WTC11 (cell line): ENCODE data around the gene MYL9. TPM values are rescaled to one million over a fixed set of nuclear protein-coding genes. Genes with fewer than 3 reads are reported as not detected.

ENCODE experiments used
- ATAC-seq: fragments of 200-7000 bp; cut with Tn5 transposase; 2 replicates; pipeline ENCODE4 v1.10.0; 2021; ENCODE audit warnings: mild to moderate bottlenecking, moderate library complexity
- CTCF ChIA-PET: fragments of 300-600 bp; sonication (Branson Sonifier 250); formaldehyde crosslinking; loops from one replicate; lab custom pipeline; 2021; ENCODE audit warnings: antibody characterized with exemption; lab: Charles Lee
- POLR2A ChIA-PET: fragments of 350-600 bp; sonication (Branson Sonifier 250); formaldehyde crosslinking; loops from one replicate; lab custom pipeline; 2021; ENCODE audit warnings: antibody characterized with exemption; lab: Charles Lee
- DNase-seq: peaks from one replicate; pipeline ENCODE4 v3.0.0; 2021; ENCODE audit warnings: low spot score
- H3K27ac Mint-ChIP-seq: 2 replicates; pipeline ENCODE4 v1.8.0; 2021; ENCODE audit warnings: mixed read lengths
- H3K27me3 Mint-ChIP-seq: 2 replicates; pipeline ENCODE4 v1.8.0; 2021; ENCODE audit warnings: low read depth, mild to moderate bottlenecking, moderate library complexity, mixed read lengths
- H3K36me3 Mint-ChIP-seq: 2 replicates; pipeline ENCODE4 v1.8.0; 2021; ENCODE audit warnings: mixed read lengths
- H3K4me1 Mint-ChIP-seq: 2 replicates; pipeline ENCODE4 v1.8.0; 2022; ENCODE audit warnings: mixed read lengths
- H3K4me3 Mint-ChIP-seq: 2 replicates; pipeline ENCODE4 v1.8.0; 2021; ENCODE audit warnings: mild to moderate bottlenecking, moderate library complexity, mixed read lengths
- H3K9me3 Mint-ChIP-seq: 2 replicates; pipeline ENCODE4 v1.8.0; 2021; ENCODE audit warnings: mixed read lengths
- ATF1 ChIP-seq: sonication (generic); formaldehyde crosslinking; IDR thresholded peaks from 2 replicates; pipeline ENCODE4 v1.8.1; 2023; ENCODE audit warnings: mild to moderate bottlenecking, moderate library complexity, missing genetic modification reagents
- CREB1 ChIP-seq: sonication (generic); formaldehyde crosslinking; IDR thresholded peaks from 2 replicates; pipeline ENCODE4 v1.8.0; 2023; ENCODE audit warnings: mild to moderate bottlenecking, missing genetic modification reagents
- CREM ChIP-seq: sonication (generic); formaldehyde crosslinking; IDR thresholded peaks from 2 replicates; pipeline ENCODE4 v1.8.1; 2022; ENCODE audit warnings: mild to moderate bottlenecking, missing genetic modification reagents, moderate library complexity
- E2F1 ChIP-seq: sonication (generic); formaldehyde crosslinking; IDR thresholded peaks from 2 replicates; pipeline ENCODE4 v1.8.0; 2022; ENCODE audit warnings: mild to moderate bottlenecking, missing genetic modification reagents
- ESRRA ChIP-seq: sonication (generic); formaldehyde crosslinking; IDR thresholded peaks from 2 replicates; pipeline ENCODE4 v1.8.1; 2022; ENCODE audit warnings: mild to moderate bottlenecking, missing genetic modification reagents, borderline replicate concordance
- GTF2I ChIP-seq: fragments of 250-450 bp; sonication (Bioruptor Pico); conservative IDR thresholded peaks from 2 replicates; pipeline ENCODE4 v1.4.0; 2021; ENCODE audit warnings: mild to moderate bottlenecking
- JAZF1 ChIP-seq: fragments of 250-450 bp; sonication (Bioruptor Pico); IDR thresholded peaks from 2 replicates; pipeline ENCODE4 v1.9.0; 2021; ENCODE audit warnings: moderate library complexity, mild to moderate bottlenecking, inconsistent platforms
- MYBL2 ChIP-seq: sonication (generic); formaldehyde crosslinking; IDR thresholded peaks from 2 replicates; pipeline ENCODE4 v1.8.1; 2023; ENCODE audit warnings: mild to moderate bottlenecking, moderate library complexity, missing genetic modification reagents
- NR3C1 ChIP-seq: sonication (generic); formaldehyde crosslinking; conservative IDR thresholded peaks from 2 replicates; pipeline ENCODE4 v1.8.1; 2023; ENCODE audit warnings: low read depth, mild to moderate bottlenecking, missing genetic modification reagents
- SMAD3 ChIP-seq: sonication (generic); formaldehyde crosslinking; IDR thresholded peaks from 2 replicates; pipeline ENCODE4 v1.8.0; 2022; ENCODE audit warnings: missing genetic modification reagents, mild to moderate bottlenecking, borderline replicate concordance
- TCF7 ChIP-seq: sonication (generic); formaldehyde crosslinking; IDR thresholded peaks from 2 replicates; pipeline ENCODE4 v1.8.0; 2022; ENCODE audit warnings: mild to moderate bottlenecking, low read depth, missing genetic modification reagents, moderate library complexity
- TEAD4 ChIP-seq: sonication (generic); formaldehyde crosslinking; IDR thresholded peaks from 2 replicates; pipeline ENCODE4 v1.8.0; 2022; ENCODE audit warnings: mild to moderate bottlenecking, missing genetic modification reagents
- ZNF232 ChIP-seq: sonication (generic); formaldehyde crosslinking; IDR thresholded peaks from 2 replicates; pipeline ENCODE4 v1.8.0; 2022; ENCODE audit warnings: mild to moderate bottlenecking, missing genetic modification reagents
- ZNF263 ChIP-seq: sonication (generic); formaldehyde crosslinking; IDR thresholded peaks from 2 replicates; pipeline ENCODE4 v1.8.1; 2022; ENCODE audit warnings: low read depth, mild to moderate bottlenecking, moderate library complexity, missing genetic modification reagents
- ZNF396 ChIP-seq: fragments of 250-450 bp; sonication (Bioruptor Pico); IDR thresholded peaks from 2 replicates; pipeline ENCODE4 v1.8.0; 2021; ENCODE audit warnings: mild to moderate bottlenecking, moderate library complexity, borderline replicate concordance
- ZNF532 ChIP-seq: fragments of 250-450 bp; sonication (Bioruptor Pico); IDR thresholded peaks from 2 replicates; pipeline ENCODE4 v1.9.0; 2021; ENCODE audit warnings: mild to moderate bottlenecking, borderline replicate concordance
- total RNA-seq: library from RNA; stranded (reverse); gene quantifications from 3 replicates; pipeline ENCODE4 v1.2.3, GENCODE V29; 2021
- TF ChIP-seq, protein P1 (sequence below): sonication (generic); formaldehyde crosslinking; IDR thresholded peaks from 2 replicates; pipeline ENCODE4 v1.8.1; 2023; ENCODE audit warnings: mild to moderate bottlenecking, missing genetic modification reagents, moderate library complexity
- TF ChIP-seq, protein P2 (sequence below): sonication (generic); formaldehyde crosslinking; IDR thresholded peaks from 2 replicates; pipeline ENCODE4 v1.8.1; 2023; ENCODE audit warnings: mild to moderate bottlenecking, missing genetic modification reagents
- TF ChIP-seq, protein P3 (sequence below): sonication (generic); formaldehyde crosslinking; IDR thresholded peaks from 2 replicates; pipeline ENCODE4 v1.8.1; 2023; ENCODE audit warnings: mild to moderate bottlenecking, missing genetic modification reagents, moderate library complexity
- TF ChIP-seq, protein P4 (sequence below): sonication (generic); formaldehyde crosslinking; IDR thresholded peaks from 2 replicates; pipeline ENCODE4 v1.8.1; 2022; ENCODE audit warnings: low read depth, mild to moderate bottlenecking, moderate library complexity, missing genetic modification reagents, borderline replicate concordance

MYL9 gene
- total RNA-seq, 1 experiment from 2014 or later = 54.7 TPM

- TF ChIP-seq SMAD3 (CRISPR knock-in tag) = no peak
- no peak for TF ChIP-seq ZNF396
- no peak for TF ChIP-seq E2F1 (CRISPR knock-in tag)
- no peak for TF ChIP-seq ZNF232 (CRISPR knock-in tag)
- no peak for TF ChIP-seq TEAD4 (CRISPR knock-in tag)
- TF ChIP-seq MYBL2 (CRISPR knock-in tag) = no peak
- no peak for TF ChIP-seq GTF2I (CRISPR knock-in tag)
- no peaks in the 10 kb centered on the region for H3K9me3 Mint-ChIP-seq
- no peaks in the 10 kb centered on the region for H3K27me3 Mint-ChIP-seq
- H3K4me1 Mint-ChIP-seq = no peaks in the 10 kb centered on the region
- ChIA-PET POLR2A (no interaction called here), CTCF (interaction anchor here (1.3 kb wide), 1 partner anchor 77 kb away, joined by 5 read pairs; no protein-coding TSS in a partner anchor)
- peak overlapping the region; percentile 86 for H3K27ac Mint-ChIP-seq
- ATAC-seq (no peak), DNase-seq (no peak)
- no peak overlapping the region for H3K4me3 Mint-ChIP-seq
- H3K36me3 Mint-ChIP-seq = peaks cover 21% of the 10 kb centered on the region
These were observed 13.8 kb upstream of the MYL9 start for GRCh38 chr20:36527331-36528125.

GRCh38 chr20:36528176-36528874, 13.0 kb upstream of the MYL9 start:
- Mint-ChIP-seq H3K27me3 (no peaks in the 10 kb centered on the region), H3K4me3 (no peak overlapping the region), H3K9me3 (no peaks in the 10 kb centered on the region)
- DNase-seq = no peak
- ChIA-PET POLR2A (no interaction called here), CTCF (interaction anchor here (0.6 kb wide), 1 partner anchor 369 kb away, joined by 3 read pairs; no protein-coding TSS in a partner anchor)
- TF ChIP-seq, protein P1, sequence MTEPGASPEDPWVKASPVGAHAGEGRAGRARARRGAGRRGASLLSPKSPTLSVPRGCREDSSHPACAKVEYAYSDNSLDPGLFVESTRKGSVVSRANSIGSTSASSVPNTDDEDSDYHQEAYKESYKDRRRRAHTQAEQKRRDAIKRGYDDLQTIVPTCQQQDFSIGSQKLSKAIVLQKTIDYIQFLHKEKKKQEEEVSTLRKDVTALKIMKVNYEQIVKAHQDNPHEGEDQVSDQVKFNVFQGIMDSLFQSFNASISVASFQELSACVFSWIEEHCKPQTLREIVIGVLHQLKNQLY (CRISPR knock-in tag) = no peak
- TF ChIP-seq CREM (no peak), ESRRA (CRISPR knock-in tag) (peak; percentile 80; the same call in 1 of the 2 replicates)
- TF ChIP-seq, all 79 proteins: peak for 1
- peaks cover 21% of the 10 kb centered on the region for H3K36me3 Mint-ChIP-seq
- no peak for ATAC-seq
- H3K4me1 Mint-ChIP-seq = no peaks in the 10 kb centered on the region
- H3K27ac Mint-ChIP-seq = no peak overlapping the region

DNA sequence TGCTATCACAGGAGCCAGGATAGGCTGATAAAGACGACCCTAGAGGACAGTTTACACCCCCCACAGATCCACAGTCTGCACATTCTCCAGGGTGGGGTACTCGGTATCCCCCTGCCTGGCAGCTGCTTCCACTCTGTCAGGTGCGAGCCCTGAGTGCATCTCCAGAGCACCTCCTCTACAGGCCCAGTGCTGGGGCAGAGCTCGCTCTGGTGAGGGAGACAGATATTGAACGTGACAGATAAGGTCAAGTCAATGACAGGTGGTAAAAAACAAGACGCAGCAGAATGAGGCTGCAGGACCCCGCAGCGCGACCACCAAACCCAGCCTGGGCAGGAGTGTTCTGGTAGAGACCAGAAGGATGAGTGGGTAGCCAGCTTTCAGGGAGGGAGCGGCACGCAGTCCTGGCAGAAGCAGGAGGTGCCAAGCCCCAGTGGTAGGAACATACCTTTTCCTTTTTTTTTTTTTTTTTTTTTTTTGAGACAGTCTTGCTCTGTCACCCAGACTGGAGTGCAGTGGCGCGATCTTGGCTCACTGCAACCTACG, 12.4 kb upstream of the MYL9 start:
- ATAC-seq (no peak), DNase-seq (no peak)
- ChIA-PET POLR2A (no interaction called here), CTCF (interaction anchor here (0.6 kb wide), 1 partner anchor 370 kb away, joined by 3 read pairs; no protein-coding TSS in a partner anchor)
- H3K27me3 Mint-ChIP-seq = no peaks in the 10 kb centered on the region
- H3K36me3 Mint-ChIP-seq = peaks cover 19% of the 10 kb centered on the region
- H3K4me1 Mint-ChIP-seq = no peaks in the 10 kb centered on the region
- H3K27ac Mint-ChIP-seq = no peak overlapping the region
- H3K4me3 Mint-ChIP-seq = no peak overlapping the region
- no peaks in the 10 kb centered on the region for H3K9me3 Mint-ChIP-seq
- TF ChIP-seq, protein P2, sequence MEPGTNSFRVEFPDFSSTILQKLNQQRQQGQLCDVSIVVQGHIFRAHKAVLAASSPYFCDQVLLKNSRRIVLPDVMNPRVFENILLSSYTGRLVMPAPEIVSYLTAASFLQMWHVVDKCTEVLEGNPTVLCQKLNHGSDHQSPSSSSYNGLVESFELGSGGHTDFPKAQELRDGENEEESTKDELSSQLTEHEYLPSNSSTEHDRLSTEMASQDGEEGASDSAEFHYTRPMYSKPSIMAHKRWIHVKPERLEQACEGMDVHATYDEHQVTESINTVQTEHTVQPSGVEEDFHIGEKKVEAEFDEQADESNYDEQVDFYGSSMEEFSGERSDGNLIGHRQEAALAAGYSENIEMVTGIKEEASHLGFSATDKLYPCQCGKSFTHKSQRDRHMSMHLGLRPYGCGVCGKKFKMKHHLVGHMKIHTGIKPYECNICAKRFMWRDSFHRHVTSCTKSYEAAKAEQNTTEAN (CRISPR knock-in tag) = no peak
- TF ChIP-seq ZNF263 = no peak
- TF ChIP-seq NR3C1 (CRISPR knock-in tag) = no peak
- TF ChIP-seq TCF7 (CRISPR knock-in tag) = no peak
- TF ChIP-seq, protein P3, sequence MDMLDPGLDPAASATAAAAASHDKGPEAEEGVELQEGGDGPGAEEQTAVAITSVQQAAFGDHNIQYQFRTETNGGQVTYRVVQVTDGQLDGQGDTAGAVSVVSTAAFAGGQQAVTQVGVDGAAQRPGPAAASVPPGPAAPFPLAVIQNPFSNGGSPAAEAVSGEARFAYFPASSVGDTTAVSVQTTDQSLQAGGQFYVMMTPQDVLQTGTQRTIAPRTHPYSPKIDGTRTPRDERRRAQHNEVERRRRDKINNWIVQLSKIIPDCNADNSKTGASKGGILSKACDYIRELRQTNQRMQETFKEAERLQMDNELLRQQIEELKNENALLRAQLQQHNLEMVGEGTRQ (CRISPR knock-in tag) = no peak
- TF ChIP-seq ZNF532 (CRISPR knock-in tag) = no peak
- TF ChIP-seq ESRRA (CRISPR knock-in tag) = no peak
- TF ChIP-seq JAZF1 (CRISPR knock-in tag) = no peak
- TF ChIP-seq ATF1 (CRISPR knock-in tag) = no peak
- TF ChIP-seq, protein P4, sequence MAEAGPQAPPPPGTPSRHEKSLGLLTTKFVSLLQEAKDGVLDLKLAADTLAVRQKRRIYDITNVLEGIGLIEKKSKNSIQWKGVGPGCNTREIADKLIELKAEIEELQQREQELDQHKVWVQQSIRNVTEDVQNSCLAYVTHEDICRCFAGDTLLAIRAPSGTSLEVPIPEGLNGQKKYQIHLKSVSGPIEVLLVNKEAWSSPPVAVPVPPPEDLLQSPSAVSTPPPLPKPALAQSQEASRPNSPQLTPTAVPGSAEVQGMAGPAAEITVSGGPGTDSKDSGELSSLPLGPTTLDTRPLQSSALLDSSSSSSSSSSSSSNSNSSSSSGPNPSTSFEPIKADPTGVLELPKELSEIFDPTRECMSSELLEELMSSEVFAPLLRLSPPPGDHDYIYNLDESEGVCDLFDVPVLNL (CRISPR knock-in tag) = no peak
- TF ChIP-seq CREB1 (CRISPR knock-in tag) = no peak
